GM12878 (cell line): Measurements from ENCODE around the gene S100A16.

Source experiments
- CBFB ChIP-seq: IDR thresholded peaks from 2 replicates; pipeline ENCODE4 v1.6.1; 2016; ENCODE audit warnings: antibody characterized with exemption, low read depth
- CHD1 ChIP-seq: IDR thresholded peaks from 2 replicates; pipeline ENCODE4 v1.6.1; 2012; ENCODE audit warnings: low read depth, low read length, improper control_type of control experiment
- EP300 ChIP-seq, 2 experiments: fragments of 150-350 bp in 1 of 2; IDR thresholded peaks; 2 replicates each; pipeline ENCODE4 v1.6.1; 2011 to 2012; ENCODE audit warnings: low read depth in 2 of 2, low read length in 2 of 2, borderline replicate concordance in 1 of 2, improper control_type of control experiment in 1 of 2, inconsistent platforms in 1 of 2; ENCODE audit not compliant: control insufficient read depth in 1 of 2
- EZH2 ChIP-seq: IDR thresholded peaks from 2 replicates; pipeline ENCODE4 v1.6.1; 2012; ENCODE audit warnings: low read depth, mild to moderate bottlenecking, control low read depth, inconsistent platforms, low read length, borderline replicate concordance; ENCODE audit not compliant: control insufficient read depth
- MEF2A ChIP-seq: IDR thresholded peaks from 2 replicates; pipeline ENCODE4 v1.6.1; 2011; ENCODE audit warnings: low read depth, mild to moderate bottlenecking, low read length, moderate library complexity; ENCODE audit not compliant: insufficient read depth
- NR2C2 ChIP-seq: IDR thresholded peaks from 2 replicates; pipeline ENCODE4 v1.6.1; 2011; ENCODE audit warnings: borderline replicate concordance, low read depth; ENCODE audit not compliant: control insufficient read depth, insufficient read length
- POLR2A ChIP-seq: IDR thresholded peaks from 2 replicates; pipeline ENCODE4 v1.6.1; 2011; ENCODE audit warnings: low read depth, mild to moderate bottlenecking, low read length
- TF ChIP-seq, protein P1 (sequence below): IDR thresholded peaks from 2 replicates; pipeline ENCODE4 v1.6.1; 2012; ENCODE audit warnings: mild to moderate bottlenecking, low read depth, low read length
- TF ChIP-seq, protein P2 (sequence below): IDR thresholded peaks from 2 replicates; pipeline ENCODE4 v1.6.1; 2011; ENCODE audit warnings: low read depth, mild to moderate bottlenecking, low read length, moderate library complexity, borderline replicate concordance; ENCODE audit errors: extremely low read depth
- TF ChIP-seq, protein P3 (sequence below), 3 experiments: IDR thresholded peaks in 2 of 3; conservative IDR thresholded peaks in 1 of 3; 2 replicates each; pipeline ENCODE4 v1.5.1; 2011; ENCODE audit warnings: low read depth in 3 of 3, low read length in 3 of 3, mild to moderate bottlenecking in 3 of 3, control low read depth in 2 of 3, moderate library complexity in 2 of 3, inconsistent platforms in 1 of 3, mixed read lengths in 1 of 3; ENCODE audit not compliant: control insufficient read depth in 2 of 3, insufficient read depth in 1 of 3; ENCODE audit errors: extremely low read depth in 1 of 3

DNA sequence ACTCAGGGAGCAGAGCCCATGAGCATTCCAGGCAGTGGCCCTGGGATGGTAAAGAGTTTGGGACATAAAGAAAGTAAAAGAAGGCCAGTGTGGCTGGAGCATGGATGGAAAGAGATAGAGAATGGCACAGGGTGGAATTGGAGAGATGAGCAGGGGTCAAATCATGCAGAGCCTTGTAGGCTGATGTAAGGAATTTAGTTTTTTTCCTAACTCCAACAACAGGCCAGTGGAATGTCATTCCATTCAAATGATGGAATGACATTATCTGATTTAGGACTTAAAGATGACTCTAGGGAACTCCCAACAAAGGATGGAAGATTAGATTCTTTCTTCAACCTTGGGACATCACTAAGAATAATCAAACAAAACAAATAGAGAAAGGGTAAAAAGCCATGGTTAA is 34.4 kb downstream of the S100A16 start:
- TF ChIP-seq, protein P1, sequence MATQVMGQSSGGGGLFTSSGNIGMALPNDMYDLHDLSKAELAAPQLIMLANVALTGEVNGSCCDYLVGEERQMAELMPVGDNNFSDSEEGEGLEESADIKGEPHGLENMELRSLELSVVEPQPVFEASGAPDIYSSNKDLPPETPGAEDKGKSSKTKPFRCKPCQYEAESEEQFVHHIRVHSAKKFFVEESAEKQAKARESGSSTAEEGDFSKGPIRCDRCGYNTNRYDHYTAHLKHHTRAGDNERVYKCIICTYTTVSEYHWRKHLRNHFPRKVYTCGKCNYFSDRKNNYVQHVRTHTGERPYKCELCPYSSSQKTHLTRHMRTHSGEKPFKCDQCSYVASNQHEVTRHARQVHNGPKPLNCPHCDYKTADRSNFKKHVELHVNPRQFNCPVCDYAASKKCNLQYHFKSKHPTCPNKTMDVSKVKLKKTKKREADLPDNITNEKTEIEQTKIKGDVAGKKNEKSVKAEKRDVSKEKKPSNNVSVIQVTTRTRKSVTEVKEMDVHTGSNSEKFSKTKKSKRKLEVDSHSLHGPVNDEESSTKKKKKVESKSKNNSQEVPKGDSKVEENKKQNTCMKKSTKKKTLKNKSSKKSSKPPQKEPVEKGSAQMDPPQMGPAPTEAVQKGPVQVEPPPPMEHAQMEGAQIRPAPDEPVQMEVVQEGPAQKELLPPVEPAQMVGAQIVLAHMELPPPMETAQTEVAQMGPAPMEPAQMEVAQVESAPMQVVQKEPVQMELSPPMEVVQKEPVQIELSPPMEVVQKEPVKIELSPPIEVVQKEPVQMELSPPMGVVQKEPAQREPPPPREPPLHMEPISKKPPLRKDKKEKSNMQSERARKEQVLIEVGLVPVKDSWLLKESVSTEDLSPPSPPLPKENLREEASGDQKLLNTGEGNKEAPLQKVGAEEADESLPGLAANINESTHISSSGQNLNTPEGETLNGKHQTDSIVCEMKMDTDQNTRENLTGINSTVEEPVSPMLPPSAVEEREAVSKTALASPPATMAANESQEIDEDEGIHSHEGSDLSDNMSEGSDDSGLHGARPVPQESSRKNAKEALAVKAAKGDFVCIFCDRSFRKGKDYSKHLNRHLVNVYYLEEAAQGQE = no peak
- TF ChIP-seq MEF2A = no peak
- no peak for TF ChIP-seq EZH2
- TF ChIP-seq CBFB = no peak
- TF ChIP-seq POLR2A = no peak
- TF ChIP-seq, protein P2, sequence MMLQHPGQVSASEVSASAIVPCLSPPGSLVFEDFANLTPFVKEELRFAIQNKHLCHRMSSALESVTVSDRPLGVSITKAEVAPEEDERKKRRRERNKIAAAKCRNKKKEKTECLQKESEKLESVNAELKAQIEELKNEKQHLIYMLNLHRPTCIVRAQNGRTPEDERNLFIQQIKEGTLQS = no peak
- TF ChIP-seq, protein P3, sequence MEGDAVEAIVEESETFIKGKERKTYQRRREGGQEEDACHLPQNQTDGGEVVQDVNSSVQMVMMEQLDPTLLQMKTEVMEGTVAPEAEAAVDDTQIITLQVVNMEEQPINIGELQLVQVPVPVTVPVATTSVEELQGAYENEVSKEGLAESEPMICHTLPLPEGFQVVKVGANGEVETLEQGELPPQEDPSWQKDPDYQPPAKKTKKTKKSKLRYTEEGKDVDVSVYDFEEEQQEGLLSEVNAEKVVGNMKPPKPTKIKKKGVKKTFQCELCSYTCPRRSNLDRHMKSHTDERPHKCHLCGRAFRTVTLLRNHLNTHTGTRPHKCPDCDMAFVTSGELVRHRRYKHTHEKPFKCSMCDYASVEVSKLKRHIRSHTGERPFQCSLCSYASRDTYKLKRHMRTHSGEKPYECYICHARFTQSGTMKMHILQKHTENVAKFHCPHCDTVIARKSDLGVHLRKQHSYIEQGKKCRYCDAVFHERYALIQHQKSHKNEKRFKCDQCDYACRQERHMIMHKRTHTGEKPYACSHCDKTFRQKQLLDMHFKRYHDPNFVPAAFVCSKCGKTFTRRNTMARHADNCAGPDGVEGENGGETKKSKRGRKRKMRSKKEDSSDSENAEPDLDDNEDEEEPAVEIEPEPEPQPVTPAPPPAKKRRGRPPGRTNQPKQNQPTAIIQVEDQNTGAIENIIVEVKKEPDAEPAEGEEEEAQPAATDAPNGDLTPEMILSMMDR (IDR thresholded peaks at IDR 0.05 in 2 of 3, conservative IDR thresholded peaks at IDR 0.05 in 1 of 3; ENCODE audit: control insufficient read depth in 2 of 3, extremely low read depth in 1 of 3, insufficient read depth in 1 of 3, low read depth in 3 of 3, low read length in 3 of 3) = no peak
- no peak for TF ChIP-seq NR2C2
- TF ChIP-seq CHD1 = no peak
- TF ChIP-seq EP300 (IDR thresholded peaks at IDR 0.05; ENCODE audit: borderline replicate concordance in 1 of 2, control insufficient read depth in 1 of 2, low read depth in 2 of 2, low read length in 2 of 2) = no peak
